KBM-7 (cell line): ENCODE measurements around the gene ASPHD1.
"Not testable (repeated sequence)": the region's sequence is repeated elsewhere in the genome, so short reads cannot be mapped to it uniquely, and the experiment has no call there.

ENCODE experiments used
- DNase-seq: peaks from one replicate; pipeline ENCODE4 v3.0.0-alpha.2; 2015
- in situ Hi-C: fragments of 300-500 bp; cut with MboI; formaldehyde crosslinking; loops from 2 replicates; pipeline ENCODE4 v1.14.3; 2020; ENCODE audit warnings: low sequenced_read_pairs, low pct_unique_long_range_greater_than_20kb, mixed read lengths

ASPHD1 gene

DNA sequence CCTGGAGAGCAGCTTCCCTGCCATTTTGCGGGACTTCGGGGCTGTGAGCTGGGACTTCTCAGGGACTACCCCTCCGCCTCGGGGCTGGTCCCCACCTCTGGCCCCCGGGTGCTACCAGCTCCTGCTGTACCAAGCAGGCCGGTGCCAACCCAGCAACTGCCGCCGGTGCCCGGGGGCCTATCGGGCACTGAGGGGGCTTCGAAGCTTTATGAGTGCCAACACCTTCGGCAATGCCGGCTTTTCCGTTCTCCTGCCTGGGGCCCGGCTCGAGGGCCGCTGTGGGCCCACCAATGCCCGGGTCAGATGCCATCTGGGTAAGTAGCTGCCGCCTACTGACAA is 1.3 kb downstream of the ASPHD1 start:
- in situ Hi-C loops = no loop called here
- no peak for DNase-seq

DNA sequence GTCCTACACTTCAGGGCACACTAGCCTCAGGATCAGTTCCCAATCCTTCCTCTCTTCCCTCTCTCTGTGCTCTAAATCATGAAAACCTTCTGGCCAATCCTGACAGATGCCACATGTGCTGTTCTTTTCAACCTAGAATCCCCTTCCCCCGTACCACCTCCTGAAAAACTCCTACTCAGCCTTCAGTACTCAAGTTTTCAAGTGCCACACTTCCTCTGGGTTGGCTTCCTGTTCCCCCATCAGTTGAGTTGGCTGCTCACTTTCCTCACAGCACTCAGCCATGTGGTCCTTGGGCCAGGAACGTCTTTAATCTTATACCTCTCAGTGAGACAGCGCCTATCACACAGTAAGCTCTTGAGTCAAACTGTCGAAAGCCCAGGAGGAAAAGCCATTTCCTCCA is 3.3 kb downstream of the ASPHD1 start:
- in situ Hi-C loops = no loop called here
- DNase-seq = peak; percentile 40

DNA sequence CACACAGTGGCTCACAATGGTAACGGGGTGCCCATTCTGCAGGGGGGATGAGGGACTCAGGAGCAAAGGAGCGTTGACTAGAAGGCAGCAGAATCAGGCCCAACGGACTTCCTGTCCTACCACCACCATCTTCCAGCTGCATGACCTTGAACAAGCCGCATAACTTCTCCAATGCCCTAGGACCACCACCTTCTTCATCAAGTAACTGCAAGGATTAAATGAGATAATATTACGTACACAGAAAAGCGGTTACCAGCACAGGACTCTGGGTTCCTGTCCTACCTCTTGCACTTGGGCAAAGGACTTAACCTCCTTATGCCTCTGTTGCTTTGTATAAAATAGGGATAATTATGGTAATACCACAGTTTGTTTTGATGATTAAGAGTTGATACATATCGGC is 4.7 kb downstream of the ASPHD1 start:
- no peak for DNase-seq
- in situ Hi-C loops = no loop called here

DNA sequence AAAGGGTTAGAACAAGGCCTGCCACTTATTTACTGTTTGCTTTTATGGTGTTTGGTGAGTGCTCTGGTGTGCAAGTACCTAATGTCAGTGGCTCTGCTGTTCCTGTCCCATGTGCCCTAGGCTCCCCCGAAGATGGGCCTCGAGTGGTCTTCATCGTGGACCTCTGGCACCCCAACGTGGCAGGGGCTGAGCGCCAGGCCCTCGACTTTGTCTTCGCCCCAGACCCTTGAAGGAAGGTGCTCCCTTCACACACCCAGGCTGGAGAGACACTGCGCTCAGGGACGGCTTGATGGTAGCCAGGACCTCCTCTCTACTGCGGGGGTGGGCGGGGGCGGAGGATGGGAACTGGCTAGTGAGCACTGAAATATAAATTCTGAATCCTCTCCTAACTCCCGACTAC is 5.4 kb downstream of the ASPHD1 start:
- DNase-seq = no peak
- in situ Hi-C loops = no loop called here

DNA sequence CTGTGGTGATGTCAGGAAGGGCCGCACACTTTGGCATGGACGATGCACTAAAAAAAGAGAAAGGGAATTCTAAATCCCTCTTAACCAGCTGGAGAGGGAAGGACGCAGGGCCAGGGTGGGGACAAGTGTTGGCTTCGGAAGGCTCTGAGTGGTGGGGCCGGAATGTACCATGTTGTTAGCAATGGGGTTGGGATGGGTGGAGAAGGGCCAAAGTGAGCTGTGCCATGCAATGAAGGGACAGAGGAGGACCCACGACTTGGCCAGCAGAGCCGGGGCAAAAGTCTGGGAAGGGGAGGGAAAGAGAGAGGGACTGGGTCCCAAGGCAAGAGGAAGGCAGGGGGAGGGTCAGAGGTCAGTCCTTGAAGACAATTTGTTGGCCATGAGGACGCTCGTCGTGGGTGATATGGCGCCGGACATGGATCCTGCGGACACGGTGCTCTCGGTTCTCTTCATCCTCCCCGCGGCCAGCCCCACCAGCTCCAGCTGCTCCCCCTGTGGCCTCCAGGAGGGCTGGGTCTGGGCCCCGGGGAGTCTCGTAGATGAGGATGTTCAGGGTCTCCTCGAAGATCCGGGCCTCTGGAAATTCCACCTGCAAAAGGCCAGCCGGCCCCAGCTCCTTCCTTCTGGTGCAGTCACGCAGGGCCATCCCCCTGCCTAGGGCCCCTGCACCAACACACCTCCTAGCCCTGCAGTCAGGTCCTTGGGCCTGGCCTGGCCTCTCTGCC is 6.4 kb downstream of the ASPHD1 start:
- in situ Hi-C loops = no loop called here
- DNase-seq = no peak

DNA sequence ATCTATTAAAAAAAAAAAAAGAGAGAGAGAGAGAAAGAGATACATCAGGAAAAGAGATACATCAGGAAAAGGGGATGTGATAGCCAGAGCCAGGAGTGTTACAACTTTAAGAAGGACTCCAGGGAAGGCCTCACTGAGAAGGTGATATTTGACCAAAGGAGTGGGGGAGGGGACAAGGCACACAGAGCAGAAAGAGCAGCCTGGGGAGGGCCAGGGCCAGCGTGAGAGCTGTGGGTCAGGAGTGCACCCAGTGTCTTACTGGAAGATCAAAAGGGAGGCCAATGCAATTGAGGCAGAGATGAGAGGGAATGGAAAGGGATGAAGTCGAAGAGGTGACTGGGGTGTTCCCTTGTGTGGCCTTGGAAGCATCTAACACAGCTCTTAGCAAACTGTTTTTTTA is 7.7 kb downstream of the ASPHD1 start:
- no peak for DNase-seq
- in situ Hi-C loops = no loop called here

DNA sequence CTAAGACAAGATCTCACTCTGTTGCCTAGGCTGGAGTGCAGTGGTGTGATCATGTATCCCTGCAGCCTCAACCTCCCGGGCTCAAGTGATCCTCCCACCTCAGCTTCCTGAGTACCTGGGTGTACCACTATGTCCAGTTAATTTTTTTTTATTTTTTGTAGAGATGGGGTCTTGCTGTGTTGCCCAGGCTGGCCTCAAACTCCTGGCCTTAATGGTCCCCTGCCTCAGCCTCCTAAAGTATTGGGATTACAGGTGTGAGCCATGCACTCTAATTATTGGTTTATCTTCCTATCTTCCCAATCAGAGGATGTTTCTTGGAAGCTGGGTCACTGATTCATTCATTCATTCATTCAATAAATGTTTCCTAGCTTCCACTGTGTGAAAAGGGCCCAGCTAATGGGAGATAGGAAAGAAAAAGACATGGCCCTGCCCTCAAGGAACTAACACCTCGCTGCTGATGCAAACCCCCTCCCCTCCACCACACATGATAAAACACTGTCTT is 8.5 kb downstream of the ASPHD1 start:
- in situ Hi-C loops = no loop called here
- DNase-seq = no peak

DNA sequence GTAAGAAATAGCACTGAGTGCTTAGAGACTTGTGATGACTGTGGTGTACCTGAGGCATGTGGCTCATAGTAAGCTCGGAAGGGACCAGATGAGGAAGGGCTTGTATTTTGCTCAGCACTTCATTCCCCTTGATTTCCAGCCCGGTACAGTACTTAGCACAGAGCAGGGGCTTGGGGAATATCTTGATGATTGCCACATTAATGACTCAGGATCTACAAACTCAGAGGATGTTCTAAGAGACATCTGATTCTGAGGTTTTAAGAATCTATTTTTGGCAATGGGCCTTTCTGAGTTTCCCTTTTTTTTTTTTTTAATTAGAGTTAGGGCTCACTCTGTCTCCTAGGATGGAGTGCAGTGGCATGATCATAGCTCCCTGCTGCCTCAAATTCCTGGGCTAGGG is 9.1 kb downstream of the ASPHD1 start:
- in situ Hi-C loops = no loop called here
- DNase-seq = peak; percentile 37

DNA sequence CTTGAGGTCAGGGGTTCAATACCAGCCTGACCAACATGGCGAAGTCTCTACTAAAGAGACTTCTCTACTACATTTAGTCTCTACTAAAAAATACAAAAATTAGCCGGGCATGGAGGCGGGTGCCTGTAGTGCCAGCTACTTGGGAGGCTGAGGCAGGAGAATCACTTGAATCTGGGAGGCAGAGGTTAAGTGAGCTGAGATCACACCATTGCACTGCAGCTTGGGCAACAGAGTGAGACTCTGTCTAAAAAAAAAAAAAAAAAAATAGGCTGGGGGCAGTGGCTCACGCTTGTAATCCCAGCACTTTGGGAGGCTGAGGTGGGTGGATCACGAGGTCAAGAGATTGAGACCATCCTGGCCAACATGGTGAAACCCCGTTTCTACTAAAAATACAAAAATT is 9.6 kb downstream of the ASPHD1 start:
- in situ Hi-C loops, DNase-seq: not testable (repeated sequence)

DNA sequence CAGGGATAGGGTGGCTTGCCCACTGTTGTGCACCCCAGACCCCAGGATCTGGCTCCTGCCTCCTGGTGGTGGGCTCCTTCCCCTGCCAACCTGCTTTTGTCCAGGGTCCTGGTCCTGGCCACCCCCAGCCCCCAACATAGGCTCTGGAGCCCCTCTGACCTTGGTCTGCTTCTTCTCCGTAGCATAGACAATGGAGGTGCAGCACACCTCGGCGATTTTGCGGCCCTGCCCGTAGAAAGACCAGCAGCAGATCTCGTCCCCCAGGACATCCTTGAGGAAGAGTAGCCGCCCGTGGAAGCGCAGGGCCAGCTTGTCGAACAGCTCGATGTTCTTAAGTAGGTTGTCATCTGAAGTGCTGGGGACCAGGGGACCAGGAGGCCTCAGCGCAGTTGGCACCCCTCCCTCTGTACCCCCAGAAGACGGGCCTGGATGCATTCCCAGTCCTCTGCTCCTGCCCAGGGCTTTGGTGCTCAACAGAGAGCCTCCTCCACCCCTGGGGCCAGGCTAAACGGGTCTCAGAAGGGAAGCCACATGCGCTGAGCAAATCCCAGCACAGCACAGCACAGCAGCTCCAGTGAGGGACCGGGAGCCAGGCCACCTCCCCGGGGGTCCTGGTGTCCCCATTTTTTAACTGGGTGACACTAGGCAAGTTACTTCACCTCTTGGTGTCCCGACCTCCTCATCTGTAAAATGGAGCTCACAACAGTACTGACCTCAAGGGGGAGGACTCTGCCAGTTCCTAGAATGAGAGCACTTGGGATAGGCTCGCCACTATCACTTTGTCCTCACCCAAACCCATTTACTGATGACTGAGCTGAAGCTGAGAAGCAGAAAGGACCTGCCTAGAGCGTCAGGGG is 10.8 kb downstream of the ASPHD1 start:
- no peak for DNase-seq
- in situ Hi-C loops = no loop called here

DNA sequence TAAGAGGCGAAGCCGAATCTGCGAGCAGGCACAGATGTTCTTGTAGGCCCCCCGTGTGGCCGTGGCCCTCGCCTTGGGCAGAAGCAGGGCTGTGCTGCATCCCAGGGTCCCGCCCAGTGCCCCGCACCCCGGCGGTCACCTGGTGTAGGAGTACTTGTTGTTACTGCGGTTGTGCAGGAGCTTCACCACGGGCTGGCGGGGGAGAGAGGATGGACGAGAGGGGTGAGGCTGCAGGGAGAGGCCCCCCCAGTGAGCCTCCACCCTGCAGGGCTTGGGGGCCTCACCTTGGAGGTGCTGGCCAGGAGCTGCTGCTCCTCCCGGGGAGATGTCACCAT is 11.4 kb downstream of the ASPHD1 start:
- in situ Hi-C loops = no loop called here
- no peak for DNase-seq

DNA sequence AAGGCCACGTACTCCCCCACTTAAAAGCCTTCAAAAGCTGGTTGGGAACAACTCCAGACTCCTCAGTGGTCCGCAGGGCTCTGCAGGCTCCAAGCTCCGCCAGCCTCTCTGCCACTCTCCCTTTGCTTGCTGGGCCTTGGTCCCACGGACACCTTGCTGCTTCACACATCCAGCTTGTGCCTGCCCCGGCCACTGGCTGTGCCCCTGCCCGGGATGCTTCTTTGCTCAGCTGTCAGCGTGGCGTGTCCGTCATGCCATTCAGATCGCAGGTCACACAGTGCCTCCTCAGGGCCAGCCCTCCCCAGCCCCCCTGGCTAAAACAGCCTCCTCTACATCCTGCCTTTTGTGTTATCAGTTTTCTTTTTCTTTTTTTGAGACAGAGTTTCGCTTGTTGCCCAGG is 11.8 kb downstream of the ASPHD1 start:
- no peak for DNase-seq
- in situ Hi-C loops = no loop called here

DNA sequence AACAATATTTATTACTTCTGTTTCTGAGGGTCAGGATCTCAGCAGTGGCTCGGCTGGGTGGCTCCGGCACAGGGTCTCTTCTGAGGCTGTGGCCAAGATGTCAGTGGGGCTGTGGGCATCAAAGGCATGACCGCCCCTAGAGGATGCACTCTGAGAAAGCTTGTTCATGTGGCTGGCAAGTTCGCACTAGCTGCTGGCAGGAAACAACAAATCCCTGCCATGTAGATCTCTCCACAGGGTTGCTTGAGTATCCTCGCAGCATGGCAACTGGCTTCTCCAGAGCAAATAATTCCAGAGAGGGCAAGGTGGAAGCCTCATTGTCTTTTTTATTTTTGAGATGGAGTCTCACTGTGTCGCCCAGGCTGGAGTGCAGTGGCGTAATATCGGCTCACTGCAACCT is 13.2 kb downstream of the ASPHD1 start:
- no peak for DNase-seq
- in situ Hi-C loops = no loop called here

DNA sequence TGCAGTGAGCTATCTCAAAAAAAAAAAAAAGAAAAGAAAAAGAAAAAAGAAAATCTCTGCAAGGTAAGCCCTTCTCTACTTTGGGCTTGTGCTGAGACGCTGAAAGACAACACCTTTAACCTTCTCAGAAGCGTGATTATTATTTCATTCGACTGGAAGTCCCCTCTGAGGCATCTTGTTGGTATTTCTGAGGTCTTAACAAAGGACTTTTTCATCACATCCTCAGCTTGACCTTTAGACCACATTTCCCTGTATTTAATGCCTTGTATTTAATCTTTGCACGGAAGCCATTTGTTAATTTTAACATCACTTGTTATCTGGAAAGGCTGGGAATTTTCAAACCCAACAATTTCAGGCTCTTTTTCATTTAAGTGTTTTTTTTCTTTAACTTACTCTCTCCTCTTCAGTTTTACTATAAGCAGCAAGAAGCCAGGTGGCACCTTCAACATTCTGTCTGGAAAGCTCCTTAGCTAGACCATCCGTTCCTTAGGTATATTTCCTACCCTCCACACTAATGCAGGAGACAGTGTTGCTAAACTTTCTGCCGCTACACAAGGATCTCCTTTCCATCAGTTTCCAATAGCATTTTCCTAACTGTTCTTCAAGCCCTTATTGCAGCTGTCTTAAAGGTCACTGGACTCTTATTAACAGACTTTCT is 15.4 kb downstream of the ASPHD1 start:
- in situ Hi-C loops = no loop called here
- DNase-seq = no peak

DNA sequence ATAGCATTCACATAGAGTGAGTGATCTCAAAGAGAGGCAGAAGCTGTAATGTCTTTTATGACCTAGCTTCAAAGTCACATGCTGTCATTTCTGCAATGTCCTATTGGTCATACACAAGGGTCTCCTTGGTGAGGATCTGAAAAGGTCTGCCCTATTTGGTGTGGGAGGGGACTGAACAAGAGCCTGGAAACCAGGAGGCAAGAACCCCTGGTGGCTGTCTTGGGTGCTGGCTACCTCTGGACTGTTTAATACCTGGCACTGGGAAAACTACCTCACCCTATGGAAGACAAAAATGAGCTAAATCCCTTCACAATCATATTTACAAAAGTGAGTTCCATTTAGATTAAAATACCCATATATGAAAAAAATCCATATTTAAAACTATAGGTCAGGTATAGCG is 16.7 kb downstream of the ASPHD1 start:
- in situ Hi-C loops = no loop called here

DNA sequence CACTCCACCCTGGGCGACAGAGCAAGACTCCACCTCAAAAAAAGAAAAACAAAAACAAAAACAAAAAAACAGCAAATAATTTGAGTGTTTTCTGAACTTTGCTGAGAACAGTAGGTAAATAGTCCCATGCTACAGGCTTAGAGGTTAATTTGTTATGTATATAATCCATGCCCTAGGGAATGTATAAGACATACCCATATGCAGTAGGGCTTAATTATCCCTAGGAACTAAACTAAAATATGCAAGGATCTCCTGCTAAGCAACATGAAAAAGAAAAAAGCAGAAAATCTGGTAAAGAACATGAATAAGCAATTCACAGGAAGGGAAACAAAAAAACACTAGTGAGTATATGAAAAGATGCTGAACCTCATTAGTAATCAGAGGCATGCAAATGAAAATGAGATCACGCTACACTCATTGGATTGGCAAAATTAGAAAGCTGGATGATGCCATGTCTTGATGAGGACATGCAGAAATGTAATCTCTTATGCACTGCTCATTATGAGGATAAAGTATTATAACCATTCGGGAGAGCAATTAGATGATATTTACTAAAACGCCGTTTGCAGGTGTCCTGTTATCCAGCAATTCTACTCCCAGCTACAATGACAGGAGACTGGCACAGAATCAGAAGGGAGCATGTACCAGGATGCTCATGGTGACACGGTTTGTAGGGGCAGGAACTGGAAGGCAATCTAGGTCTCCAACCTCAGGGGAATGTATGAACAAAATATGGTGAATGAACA is 20.2 kb downstream of the ASPHD1 start:
- no peak for DNase-seq
- in situ Hi-C loops = no loop called here

More for the DNA sequence above, 16.7 kb downstream of the ASPHD1 start:
- DNase-seq = no peak

DNA sequence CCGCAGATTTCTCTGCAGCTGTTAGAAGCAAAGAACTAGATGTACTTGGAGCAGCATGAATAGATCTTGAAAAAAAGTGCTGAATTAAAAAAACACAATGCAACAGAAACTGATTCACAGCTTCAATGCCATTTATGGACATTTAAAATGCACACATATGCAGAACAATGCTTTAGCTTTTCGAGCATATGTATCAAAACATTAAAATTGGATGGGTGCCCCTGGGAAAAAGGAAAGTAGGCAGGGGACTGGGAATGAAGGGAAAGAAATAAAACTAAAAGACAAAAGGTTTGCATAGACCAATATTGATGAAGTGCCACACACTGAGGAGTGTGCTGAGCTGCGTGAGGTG is 20.7 kb downstream of the ASPHD1 start:
- in situ Hi-C loops = no loop called here
- no peak for DNase-seq

DNA sequence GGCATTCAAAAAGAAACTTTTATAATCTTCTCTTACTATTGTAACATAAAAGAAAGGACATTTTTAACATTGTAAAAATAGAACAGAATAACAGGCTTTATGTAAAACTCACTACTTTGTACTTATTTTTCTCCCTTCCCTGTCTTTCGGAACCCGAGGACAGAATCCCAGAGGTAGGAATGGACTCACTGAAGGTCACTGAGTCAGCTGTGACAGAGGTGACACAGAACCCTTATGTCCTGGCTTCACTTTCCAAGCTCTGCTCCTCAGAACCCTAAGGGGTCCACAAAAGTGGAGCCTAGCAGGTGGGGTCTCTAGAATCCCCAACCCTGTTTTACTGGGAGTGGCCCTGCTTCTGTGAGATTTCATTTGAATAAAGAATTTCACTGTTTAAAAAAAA is 22.0 kb downstream of the ASPHD1 start:
- no peak for DNase-seq
- in situ Hi-C loops = no loop called here

DNA sequence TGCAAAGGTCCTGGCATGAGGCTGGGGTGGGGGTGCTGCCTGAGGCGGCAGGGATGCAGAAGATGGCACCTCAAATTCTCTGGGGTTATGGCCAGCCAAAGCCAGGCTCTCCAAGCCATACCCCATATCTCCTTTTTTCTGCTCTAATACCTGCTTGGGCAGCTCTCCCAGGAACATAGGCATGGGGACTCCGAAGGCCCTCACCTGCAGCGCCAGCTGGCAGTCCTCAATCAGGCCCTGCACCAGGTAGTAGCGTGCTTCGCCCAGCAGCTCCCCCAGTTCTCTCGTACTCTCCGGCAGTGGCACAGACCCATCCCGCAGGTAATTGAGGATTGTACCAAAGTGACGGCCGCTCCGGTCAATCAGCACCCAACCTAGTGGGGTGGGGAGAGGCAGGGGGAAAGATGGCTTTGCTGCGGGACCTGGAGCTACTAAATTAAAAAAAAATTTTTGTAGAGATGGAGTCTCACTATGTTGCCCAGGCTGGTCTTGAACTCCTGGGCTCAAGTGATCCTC is 22.8 kb downstream of the ASPHD1 start:
- DNase-seq = no peak
- in situ Hi-C loops = no loop called here
